ENCODE results near the gene FCGR3A. TPM values are rescaled to one million over a fixed set of nuclear protein-coding genes. Genes with fewer than 3 reads are reported as not detected.

FCGR3A gene
- total and polyA plus RNA-seq, 2 donors (not counting 1 experiment from before 2014, with no cell fraction given): 1.3 to 3.1 TPM

DNA sequence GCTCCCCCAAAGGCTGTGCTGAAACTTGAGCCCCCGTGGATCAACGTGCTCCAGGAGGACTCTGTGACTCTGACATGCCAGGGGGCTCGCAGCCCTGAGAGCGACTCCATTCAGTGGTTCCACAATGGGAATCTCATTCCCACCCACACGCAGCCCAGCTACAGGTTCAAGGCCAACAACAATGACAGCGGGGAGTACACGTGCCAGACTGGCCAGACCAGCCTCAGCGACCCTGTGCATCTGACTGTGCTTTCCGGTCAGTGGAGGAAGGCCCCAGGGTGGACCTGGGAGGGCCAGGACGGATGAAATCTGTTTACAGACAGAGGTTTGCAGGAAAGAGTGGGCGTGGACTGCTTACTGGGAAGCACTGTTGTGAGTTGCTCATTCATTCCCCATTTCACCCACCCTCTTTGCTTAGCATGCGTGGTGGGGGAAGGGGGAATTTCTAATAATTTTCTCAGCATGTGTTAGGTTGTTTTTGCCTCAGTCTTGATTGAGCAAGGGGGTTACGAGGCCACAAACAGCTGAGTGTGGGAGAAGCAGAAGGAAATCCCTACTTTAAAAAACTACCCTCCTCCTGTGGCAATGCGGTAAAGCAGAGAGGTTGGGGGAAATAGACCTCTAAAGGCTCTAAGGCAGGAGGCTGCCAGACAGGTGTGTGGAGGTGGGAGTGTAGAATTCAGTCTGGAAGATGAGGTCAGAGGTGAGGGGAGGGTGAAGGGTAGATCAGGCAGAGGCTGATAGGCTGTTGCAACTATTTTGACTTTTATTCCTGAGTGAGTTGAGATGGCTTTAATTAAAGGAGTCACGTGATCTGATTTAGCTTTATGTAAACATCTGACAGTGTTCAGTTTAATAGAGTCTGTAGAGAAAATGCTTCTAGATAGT lies 43.0 kb downstream of the FCGR3A start:
- Mint-ChIP-seq H3K27me3 (peaks cover 11% of the 10 kb centered on the region), H3K27ac (no peak overlapping the region), H3K4me3 (no peak overlapping the region), H3K9me3 (ENCODE audit: insufficient read depth) (no peaks in the 10 kb centered on the region), H3K4me1 (peaks cover 16% of the 10 kb centered on the region)
- no peak for TF ChIP-seq EZH2 (IDR thresholded peaks at IDR 0.05; ENCODE audit: borderline replicate concordance, insufficient read depth, low read depth, low read length, poor library complexity, severe bottlenecking)
- TF ChIP-seq, protein P1, sequence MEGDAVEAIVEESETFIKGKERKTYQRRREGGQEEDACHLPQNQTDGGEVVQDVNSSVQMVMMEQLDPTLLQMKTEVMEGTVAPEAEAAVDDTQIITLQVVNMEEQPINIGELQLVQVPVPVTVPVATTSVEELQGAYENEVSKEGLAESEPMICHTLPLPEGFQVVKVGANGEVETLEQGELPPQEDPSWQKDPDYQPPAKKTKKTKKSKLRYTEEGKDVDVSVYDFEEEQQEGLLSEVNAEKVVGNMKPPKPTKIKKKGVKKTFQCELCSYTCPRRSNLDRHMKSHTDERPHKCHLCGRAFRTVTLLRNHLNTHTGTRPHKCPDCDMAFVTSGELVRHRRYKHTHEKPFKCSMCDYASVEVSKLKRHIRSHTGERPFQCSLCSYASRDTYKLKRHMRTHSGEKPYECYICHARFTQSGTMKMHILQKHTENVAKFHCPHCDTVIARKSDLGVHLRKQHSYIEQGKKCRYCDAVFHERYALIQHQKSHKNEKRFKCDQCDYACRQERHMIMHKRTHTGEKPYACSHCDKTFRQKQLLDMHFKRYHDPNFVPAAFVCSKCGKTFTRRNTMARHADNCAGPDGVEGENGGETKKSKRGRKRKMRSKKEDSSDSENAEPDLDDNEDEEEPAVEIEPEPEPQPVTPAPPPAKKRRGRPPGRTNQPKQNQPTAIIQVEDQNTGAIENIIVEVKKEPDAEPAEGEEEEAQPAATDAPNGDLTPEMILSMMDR (IDR thresholded peaks at IDR 0.05): no peak
- intact Hi-C loops (cut with micrococcal nuclease): no loop called here
- DNase-seq (no peak), ATAC-seq (ENCODE audit: low read depth) (no peak)
- Histone ChIP-seq H3K9me3 (ENCODE audit: control extremely low read depth in 1 of 3, control insufficient read depth in 2 of 3, insufficient read depth in 1 of 3, low read length in 2 of 3) (peaks cover 0 to 4% (median 0%) of the 10 kb centered on the region in 3 donors), H3K27me3 (replicated peaks in 1 of 4; ENCODE audit: control extremely low read depth in 1 of 4, control insufficient read depth in 3 of 4, insufficient read depth in 4 of 4, low read length in 3 of 4) (peaks cover 0 to 8% (median 3%) of the 10 kb centered on the region in 4 experiments), H3K4me1 (ENCODE audit: control insufficient read depth in 2 of 2, insufficient read depth in 2 of 2, low read length in 2 of 2) (peaks cover 11 to 14% of the 10 kb centered on the region in 2 donors), H3K9ac (ENCODE audit: low read length) (no peak overlapping the region), H2AFZ (ENCODE audit: insufficient read depth, low read depth, low read length, poor library complexity, severe bottlenecking) (no peak overlapping the region), H4K20me1 (ENCODE audit: control insufficient read depth, insufficient read depth, low read length, poor library complexity, severe bottlenecking) (no peaks in the 10 kb centered on the region), H3K27ac (ENCODE audit: low read length in 2 of 2) (no peak overlapping the region), H3K36me3 (replicated peaks in 1 of 2; ENCODE audit: control extremely low read depth in 1 of 2, control insufficient read depth in 1 of 2, extremely low read depth in 1 of 2, insufficient read depth in 2 of 2, low read length in 1 of 2) (no peaks in the 10 kb centered on the region), H3K79me2 (ENCODE audit: control insufficient read depth, insufficient read depth, low read length) (no peaks in the 10 kb centered on the region), H3K4me2 (replicated peaks; ENCODE audit: low read depth, low read length, poor library complexity, severe bottlenecking) (no peak overlapping the region), H3K4me3 (ENCODE audit: control extremely low read depth in 1 of 5, extremely low read depth in 1 of 5, insufficient read depth in 1 of 5, low read depth in 2 of 5, low read length in 4 of 5) (peak overlapping the region in 1 of 5 experiments; percentile 79)
- WGBS (ENCODE audit: insufficient coverage): 33% methylated on average over 1 of the region's 15 CpGs
- CTCF ChIA-PET: interaction anchor here (0.7 to 2.9 kb wide), 3 partner anchors 19 to 33 kb away, joined by 3 to 8 read pairs (median 3); no protein-coding TSS in a partner anchor
- POLR2A ChIA-PET: no interaction called here

DNA sequence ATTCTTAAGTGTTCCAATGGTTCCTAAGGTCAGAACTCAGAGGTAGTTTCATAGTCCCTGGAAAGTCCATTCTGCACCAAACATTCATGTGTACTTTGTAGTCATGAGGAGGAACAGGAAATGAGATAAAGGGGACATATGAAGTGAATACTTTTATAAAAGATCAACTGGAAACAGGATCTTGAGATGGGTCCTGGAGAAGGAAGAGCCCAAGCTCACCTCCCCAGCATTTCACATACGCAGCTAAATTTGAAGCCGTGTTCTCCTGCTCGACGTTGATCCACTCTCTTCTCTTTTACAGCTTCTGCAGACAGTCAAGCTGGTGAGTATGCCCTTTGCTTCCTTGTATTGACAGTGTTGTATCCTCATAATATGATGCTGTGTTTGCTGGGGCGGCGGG lies 43.9 kb downstream of the FCGR3A start:
- CTCF ChIA-PET: interaction anchor here (1.1 to 2.0 kb wide), 3 partner anchors 18 to 26 kb away, joined by 3 to 6 read pairs (median 4); no protein-coding TSS in a partner anchor
- Mint-ChIP-seq H3K9me3 (ENCODE audit: insufficient read depth) (no peaks in the 10 kb centered on the region), H3K4me3 (peak overlapping the region; percentile 19), H3K27me3 (peaks cover 14% of the 10 kb centered on the region), H3K4me1 (peaks cover 16% of the 10 kb centered on the region), H3K27ac (no peak overlapping the region)
- H2AFZ ChIP-seq (ENCODE audit: insufficient read depth, low read depth, low read length, poor library complexity, severe bottlenecking): peak overlapping the region; percentile 42
- H3K36me3 ChIP-seq (replicated peaks in 1 of 2; ENCODE audit: control extremely low read depth in 1 of 2, control insufficient read depth in 1 of 2, extremely low read depth in 1 of 2, insufficient read depth in 2 of 2, low read length in 1 of 2): no peaks in the 10 kb centered on the region
- no peaks in the 10 kb centered on the region for H3K79me2 ChIP-seq (ENCODE audit: control insufficient read depth, insufficient read depth, low read length)
- WGBS (ENCODE audit: insufficient coverage): no CpG with 5 or more reads among the region's 6 CpGs
- ATAC-seq (ENCODE audit: low read depth): no peak
- H3K4me1 ChIP-seq (ENCODE audit: control insufficient read depth in 2 of 2, insufficient read depth in 2 of 2, low read length in 2 of 2): peaks cover 11 to 14% of the 10 kb centered on the region in 2 donors
- no peak overlapping the region for H3K9ac ChIP-seq (ENCODE audit: low read length)
- no peak for DNase-seq
- no peak for TF ChIP-seq EZH2 (IDR thresholded peaks at IDR 0.05; ENCODE audit: borderline replicate concordance, insufficient read depth, low read depth, low read length, poor library complexity, severe bottlenecking)
- TF ChIP-seq, protein P1 (IDR thresholded peaks at IDR 0.05): no peak
- no peaks in the 10 kb centered on the region for H4K20me1 ChIP-seq (ENCODE audit: control insufficient read depth, insufficient read depth, low read length, poor library complexity, severe bottlenecking)
- POLR2A ChIA-PET: interaction anchor here (0.9 to 1.0 kb wide), 2 partner anchors 19 to 221 kb away, joined by 3 read pairs; partner anchors contain the start of gene HSPA6
- H3K4me3 ChIP-seq (ENCODE audit: control extremely low read depth in 1 of 5, extremely low read depth in 1 of 5, insufficient read depth in 1 of 5, low read depth in 2 of 5, low read length in 4 of 5): peak overlapping the region in 2 of 5 experiments; percentile 12 to 43
- H3K27me3 ChIP-seq (replicated peaks in 1 of 4; ENCODE audit: control extremely low read depth in 1 of 4, control insufficient read depth in 3 of 4, insufficient read depth in 4 of 4, low read length in 3 of 4): peaks cover 0 to 8% (median 3%) of the 10 kb centered on the region in 4 experiments
- intact Hi-C loops (cut with micrococcal nuclease): no loop called here
- H3K4me2 ChIP-seq (replicated peaks; ENCODE audit: low read depth, low read length, poor library complexity, severe bottlenecking): peak overlapping the region; percentile 55
- no peak overlapping the region for H3K27ac ChIP-seq (ENCODE audit: low read length in 2 of 2)
- H3K9me3 ChIP-seq (ENCODE audit: control extremely low read depth in 1 of 3, control insufficient read depth in 2 of 3, insufficient read depth in 1 of 3, low read length in 2 of 3): peaks cover 0 to 4% (median 0%) of the 10 kb centered on the region in 3 donors

Data from B cell (primary cell).